H1 (cell line): ENCODE data around the gene WDR1. TPM values are rescaled to one million over a fixed set of nuclear protein-coding genes. Genes with fewer than 3 reads are reported as not detected.

ENCODE experiments used
- CTCF ChIA-PET: fragments of 300-600 bp; sonication (Branson Sonifier 250); formaldehyde crosslinking; loops from one replicate; lab custom pipeline; 2021; ENCODE audit not compliant: partially characterized antibody; lab: Charles Lee
- POLR2A ChIA-PET: fragments of 300-600 bp; sonication (Branson Sonifier 250); formaldehyde crosslinking; loops from one replicate; lab custom pipeline; 2021; ENCODE audit warnings: inconsistent platforms; ENCODE audit not compliant: partially characterized antibody; lab: Charles Lee
- DNase-seq, 2 experiments: peaks; one replicate each; pipeline versions ENCODE4 v3.0.0 to v3.0.0-alpha.2; 2010 to 2022; ENCODE audit warnings: low spot score in 2 of 2, low read depth in 1 of 2, mixed read lengths in 1 of 2
- FAIRE-seq: peaks from 2 replicates; lab custom pipeline; 2011; peaks lifted over from hg19 to GRCh38; lab: Jason Lieb, UNC
- H2AFZ ChIP-seq: 2 replicates; pipeline ENCODE4 v1.8.1; 2012; ENCODE audit warnings: low read length, inconsistent platforms
- H2AK5ac ChIP-seq: 2 replicates; pipeline ENCODE4 v1.6.1; 2013; ENCODE audit warnings: low read depth, low read length
- H2BK120ac ChIP-seq: replicated peaks from 2 replicates; pipeline ENCODE3; 2013; ENCODE audit warnings: low read depth, low read length, inconsistent platforms
- H2BK12ac ChIP-seq: 2 replicates; pipeline ENCODE4 v1.6.1; 2013; ENCODE audit warnings: low read depth, low read length
- H2BK15ac ChIP-seq: 2 replicates; pipeline ENCODE4 v1.6.1; 2013; ENCODE audit warnings: low read length
- H2BK20ac ChIP-seq: 2 replicates; pipeline ENCODE4 v1.6.1; 2013; ENCODE audit warnings: low read length
- H2BK5ac ChIP-seq: 2 replicates; pipeline ENCODE4 v1.6.1; 2013; ENCODE audit warnings: low read depth, low read length
- H3K14ac ChIP-seq: 2 replicates; pipeline ENCODE4 v1.6.1; 2013; ENCODE audit warnings: inconsistent platforms; ENCODE audit not compliant: insufficient read length
- H3K18ac ChIP-seq: 2 replicates; pipeline ENCODE4 v1.6.1; 2013; ENCODE audit warnings: low read length; ENCODE audit errors: extremely low read depth
- H3K23ac ChIP-seq: 2 replicates; pipeline ENCODE4 v1.6.1; 2013; ENCODE audit warnings: inconsistent platforms; ENCODE audit not compliant: insufficient read length
- H3K23me2 ChIP-seq: 2 replicates; pipeline ENCODE4 v1.6.1; 2013; ENCODE audit warnings: low read depth, low read length
- H3K27ac ChIP-seq: 2 replicates; pipeline ENCODE4 v1.6.1; 2011; ENCODE audit warnings: low read depth, low read length, inconsistent platforms
- H3K27me3 ChIP-seq, 4 experiments: replicated peaks in 1 of 4; 1 replicate in 1 of 4; 2 replicates in 3 of 4; pipeline versions ENCODE4 v1.6.1 to v1.8.1; 2011 to 2013; ENCODE audit warnings: low read length in 3 of 4, mild to moderate bottlenecking in 3 of 4, inconsistent platforms in 2 of 4, mixed read lengths in 2 of 4, moderate library complexity in 1 of 4; ENCODE audit not compliant: control insufficient read depth in 3 of 4, insufficient read depth in 3 of 4; ENCODE audit errors: extremely low read depth in 1 of 4
- H3K36me3 ChIP-seq, 4 experiments: 2 replicates each; pipeline versions ENCODE4 v1.6.1 to v1.8.1; 2011 to 2013; ENCODE audit warnings: mild to moderate bottlenecking in 4 of 4, low read length in 3 of 4, moderate library complexity in 2 of 4, control low read depth in 1 of 4, inconsistent platforms in 1 of 4; ENCODE audit not compliant: insufficient read depth in 4 of 4, control insufficient read depth in 2 of 4
- H3K4ac ChIP-seq: replicated peaks from 2 replicates; pipeline ENCODE3; 2013; ENCODE audit warnings: low read length, low read depth, mixed read lengths, inconsistent platforms; ENCODE audit not compliant: insufficient read length
- H3K4me1 ChIP-seq, 4 experiments: replicated peaks in 1 of 4; 1 replicate in 1 of 4; 2 replicates in 3 of 4; pipeline versions ENCODE4 v1.6.1 to v1.8.1; 2011 to 2013; ENCODE audit warnings: low read length in 3 of 4, inconsistent platforms in 2 of 4, mixed read lengths in 1 of 4; ENCODE audit not compliant: insufficient read depth in 4 of 4, control insufficient read depth in 3 of 4
- H3K4me2 ChIP-seq, 2 experiments: 2 replicates each; pipeline versions ENCODE4 v1.6.1 to v1.8.1; 2011 to 2013; ENCODE audit warnings: low read depth in 2 of 2, low read length in 2 of 2, control low read depth in 1 of 2, inconsistent platforms in 1 of 2, mild to moderate bottlenecking in 1 of 2; ENCODE audit not compliant: insufficient read depth in 1 of 2
- H3K4me3 ChIP-seq, 4 experiments: fragments of 200-600, 300-600 bp in 1 of 4; sonication (generic), shearing (Covaris generic), sonication (Bioruptor Twin) in 1 of 4; 2 replicates each; pipeline versions ENCODE4 v1.5.1 to v1.8.1; 2011 to 2016; ENCODE audit warnings: low read length in 4 of 4, low read depth in 3 of 4, control low read depth in 2 of 4, inconsistent platforms in 2 of 4, mild to moderate bottlenecking in 2 of 4, mixed read lengths in 1 of 4, moderate library complexity in 1 of 4; ENCODE audit not compliant: insufficient read depth in 2 of 4; ENCODE audit errors: extremely low read depth in 1 of 4
- H3K56ac ChIP-seq: replicated peaks from 2 replicates; pipeline ENCODE3; 2013; ENCODE audit warnings: low read depth, mild to moderate bottlenecking, mixed read lengths, low read length, inconsistent platforms; ENCODE audit not compliant: insufficient read length
- H3K79me1 ChIP-seq: 2 replicates; pipeline ENCODE4 v1.6.1; 2013; ENCODE audit warnings: low read depth, low read length, control low read depth
- H3K79me2 ChIP-seq, 2 experiments: 2 replicates each; pipeline versions ENCODE4 v1.6.1 to v1.8.1; 2012 to 2013; ENCODE audit warnings: low read length in 2 of 2, mild to moderate bottlenecking in 2 of 2, inconsistent platforms in 1 of 2; ENCODE audit not compliant: insufficient read depth in 2 of 2, control insufficient read depth in 1 of 2
- H3K9ac ChIP-seq, 4 experiments: replicated peaks in 1 of 4; 1 replicate in 1 of 4; 2 replicates in 3 of 4; pipeline versions ENCODE4 v1.6.1 to v1.8.1; 2011 to 2013; ENCODE audit warnings: low read depth in 3 of 4, low read length in 3 of 4, control low read depth in 2 of 4, mild to moderate bottlenecking in 2 of 4, moderate library complexity in 2 of 4, inconsistent platforms in 1 of 4; ENCODE audit errors: extremely low read depth in 1 of 4
- H3K9me3 ChIP-seq, 2 experiments: 2 replicates each; pipeline versions ENCODE4 v1.6.1 to v1.8.1; 2012 to 2013; ENCODE audit warnings: mild to moderate bottlenecking in 2 of 2, moderate library complexity in 2 of 2, control low read depth in 1 of 2, inconsistent platforms in 1 of 2, low read depth in 1 of 2, low read length in 1 of 2, mixed read lengths in 1 of 2; ENCODE audit not compliant: insufficient read depth in 2 of 2
- H4K20me1 ChIP-seq, 2 experiments: replicated peaks in 1 of 2; 2 replicates each; pipeline versions ENCODE3 to v1.8.1; 2011 to 2013; ENCODE audit warnings: inconsistent platforms in 2 of 2, low read length in 2 of 2, mild to moderate bottlenecking in 1 of 2; ENCODE audit not compliant: insufficient read depth in 2 of 2, control insufficient read depth in 1 of 2
- H4K5ac ChIP-seq: 2 replicates; pipeline ENCODE4 v1.6.1; 2013; ENCODE audit warnings: low read length, low read depth, mixed read lengths, inconsistent platforms; ENCODE audit not compliant: insufficient read length
- H4K8ac ChIP-seq: 2 replicates; pipeline ENCODE4 v1.8.0; 2013; ENCODE audit warnings: mild to moderate bottlenecking, moderate library complexity, low read length, inconsistent platforms; ENCODE audit not compliant: insufficient read depth; ENCODE audit errors: extremely low read depth
- H4K91ac ChIP-seq: replicated peaks from 2 replicates; pipeline ENCODE3; 2013; ENCODE audit warnings: low read length, mixed read lengths, inconsistent platforms; ENCODE audit not compliant: insufficient read length
- CHD2 ChIP-seq: IDR thresholded peaks from 2 replicates; pipeline ENCODE4 v1.6.1; 2012; ENCODE audit warnings: low read length, improper control_type of control experiment
- HDAC2 ChIP-seq, 2 experiments: fragments of 300-600 bp in 1 of 2; sonication (generic) in 1 of 2; IDR thresholded peaks; 2 replicates each; pipeline ENCODE4 v1.6.1; 2011 to 2012; ENCODE audit warnings: low read depth in 2 of 2, low read length in 2 of 2, mild to moderate bottlenecking in 2 of 2, moderate library complexity in 2 of 2, borderline replicate concordance in 1 of 2, inconsistent platforms in 1 of 2
- HDAC6 ChIP-seq: IDR thresholded peaks from one replicate; pipeline ENCODE4 v1.7.1; 2012; ENCODE audit warnings: low read depth, mild to moderate bottlenecking, inconsistent platforms, low read length, moderate library complexity
- KDM4A ChIP-seq: IDR thresholded peaks from one replicate; pipeline ENCODE4 v1.7.1; 2012; ENCODE audit warnings: low read depth, mild to moderate bottlenecking, moderate library complexity, low read length, inconsistent platforms; ENCODE audit not compliant: severe bottlenecking
- NANOG ChIP-seq: IDR thresholded peaks from 2 replicates; pipeline ENCODE4 v1.6.1; 2011; ENCODE audit warnings: low read length, low read depth, mild to moderate bottlenecking, inconsistent platforms; ENCODE audit not compliant: insufficient read depth, poor library complexity, severe bottlenecking
- RBBP5 ChIP-seq: IDR thresholded peaks from 2 replicates; pipeline ENCODE4 v1.7.1; 2012; ENCODE audit warnings: low read depth, mild to moderate bottlenecking, inconsistent platforms, low read length, moderate library complexity, borderline replicate concordance
- SAP30 ChIP-seq: fragments of 300-600 bp; sonication (generic); IDR thresholded peaks from 2 replicates; pipeline ENCODE4 v1.7.1; 2012; ENCODE audit warnings: low read length, moderate library complexity, mild to moderate bottlenecking, inconsistent platforms; ENCODE audit not compliant: insufficient read depth, insufficient replicate concordance
- SUZ12 ChIP-seq: fragments of 200-600 bp; sonication (generic); IDR thresholded peaks from 2 replicates; pipeline ENCODE4 v1.6.1; 2012; ENCODE audit warnings: mild to moderate bottlenecking, inconsistent platforms, low read length, moderate library complexity, mixed read lengths
- polyA plus RNA-seq, 7 experiments: library from polyadenylated mRNA; depleted of rRNA in 3 of 7; stranded (reverse) in 5 of 7; unstranded in 2 of 7; fragments of >200 nt in 5 of 7; fragments of 200-250 nt in 2 of 7; gene quantifications; 1 replicate in 5 of 7; 2 replicates in 1 of 7; 4 replicates in 1 of 7; pipeline versions ENCODE4 v1.2.1 to v1.2.3, GENCODE V29; 2011 to 2013; ENCODE audit warnings: missing spikeins in 2 of 7, mixed read lengths in 2 of 7
- total RNA-seq: library from RNA; stranded (reverse); fragmentation: NEBNext Ultra II Directional; extraction: Animal tissue kit (Norgen Biotek cat#: 25700); gene quantifications from 2 replicates; pipeline ENCODE4 v1.2.1, GENCODE V29; 2021
- TF ChIP-seq, protein P1 (sequence below): IDR thresholded peaks from 2 replicates; pipeline ENCODE4 v1.6.1; 2012; ENCODE audit warnings: inconsistent platforms
- TF ChIP-seq, protein P2 (sequence below): IDR thresholded peaks from 2 replicates; pipeline ENCODE4 v1.6.1; 2012; ENCODE audit warnings: low read length, inconsistent platforms

WDR1 gene
- total and polyA plus RNA-seq, 2 of the 8 experiments (the other 6 are each of a cell fraction or from before 2014, with no cell fraction given), result 315 to 377 TPM

DNA sequence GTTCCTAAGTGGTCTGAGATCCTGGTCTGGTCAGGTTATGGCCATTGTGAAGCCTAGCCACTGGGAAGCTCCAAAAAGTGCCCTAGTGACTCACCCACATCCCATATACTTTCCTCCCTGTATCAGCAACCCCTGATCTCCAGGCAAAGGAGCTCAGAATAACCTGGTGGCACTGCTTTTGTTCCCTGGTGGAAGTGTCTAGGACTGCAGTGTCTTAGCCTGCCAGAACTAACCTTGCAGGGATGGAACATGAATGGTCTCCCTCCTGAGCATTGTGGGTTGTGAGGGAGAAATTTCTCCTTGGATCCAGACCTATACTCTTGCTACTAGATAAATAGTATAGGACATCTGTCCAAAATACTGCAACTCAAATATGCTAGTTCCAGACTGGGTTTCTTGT, 27.9 kb upstream of the WDR1 start:
- H2BK15ac ChIP-seq, result no peak overlapping the region
- no peak overlapping the region for H2BK12ac ChIP-seq
- no peak overlapping the region for H3K4ac ChIP-seq
- no peak overlapping the region for H2AK5ac ChIP-seq
- DNase-seq (no peak), FAIRE-seq (no peak)
- H3K4me1 ChIP-seq, result no peaks in the 10 kb centered on the region
- H4K91ac ChIP-seq, result no peak overlapping the region
- no peaks in the 10 kb centered on the region for H3K36me3 ChIP-seq
- no peak overlapping the region for H3K4me2 ChIP-seq
- CTCF ChIA-PET, result interaction anchor here (0.7 to 3.3 kb wide), 10 partner anchors 10 to 394 kb away, joined by 3 to 37 read pairs (median 4); no protein-coding TSS in a partner anchor
- H3K23me2 ChIP-seq, result no peaks in the 10 kb centered on the region
- H3K56ac ChIP-seq, result no peak overlapping the region
- H3K14ac ChIP-seq, result no peak overlapping the region
- H4K8ac ChIP-seq, result no peak overlapping the region
- H3K23ac ChIP-seq, result no peak overlapping the region
- no peak for TF ChIP-seq RBBP5
- no peak for TF ChIP-seq HDAC2 (IDR thresholded peaks at IDR 0.05; ENCODE audit: borderline replicate concordance in 1 of 2, low read depth in 2 of 2, low read length in 2 of 2)
- no peak for TF ChIP-seq HDAC6
- TF ChIP-seq, protein P1, sequence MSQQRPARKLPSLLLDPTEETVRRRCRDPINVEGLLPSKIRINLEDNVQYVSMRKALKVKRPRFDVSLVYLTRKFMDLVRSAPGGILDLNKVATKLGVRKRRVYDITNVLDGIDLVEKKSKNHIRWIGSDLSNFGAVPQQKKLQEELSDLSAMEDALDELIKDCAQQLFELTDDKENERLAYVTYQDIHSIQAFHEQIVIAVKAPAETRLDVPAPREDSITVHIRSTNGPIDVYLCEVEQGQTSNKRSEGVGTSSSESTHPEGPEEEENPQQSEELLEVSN, result no peak
- TF ChIP-seq NANOG, result no peak
- TF ChIP-seq SAP30, result no peak
- no peak for TF ChIP-seq CHD2
- no peak for TF ChIP-seq KDM4A
- TF ChIP-seq, protein P2, sequence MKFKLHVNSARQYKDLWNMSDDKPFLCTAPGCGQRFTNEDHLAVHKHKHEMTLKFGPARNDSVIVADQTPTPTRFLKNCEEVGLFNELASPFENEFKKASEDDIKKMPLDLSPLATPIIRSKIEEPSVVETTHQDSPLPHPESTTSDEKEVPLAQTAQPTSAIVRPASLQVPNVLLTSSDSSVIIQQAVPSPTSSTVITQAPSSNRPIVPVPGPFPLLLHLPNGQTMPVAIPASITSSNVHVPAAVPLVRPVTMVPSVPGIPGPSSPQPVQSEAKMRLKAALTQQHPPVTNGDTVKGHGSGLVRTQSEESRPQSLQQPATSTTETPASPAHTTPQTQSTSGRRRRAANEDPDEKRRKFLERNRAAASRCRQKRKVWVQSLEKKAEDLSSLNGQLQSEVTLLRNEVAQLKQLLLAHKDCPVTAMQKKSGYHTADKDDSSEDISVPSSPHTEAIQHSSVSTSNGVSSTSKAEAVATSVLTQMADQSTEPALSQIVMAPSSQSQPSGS, result no peak
- TF ChIP-seq SUZ12, result no peak
- no peak overlapping the region for H2BK120ac ChIP-seq
- no peaks in the 10 kb centered on the region for H3K79me1 ChIP-seq
- no peak overlapping the region for H3K27ac ChIP-seq
- no peak overlapping the region for H3K9ac ChIP-seq
- H4K5ac ChIP-seq, result no peak overlapping the region
- POLR2A ChIA-PET, result interaction anchor here (1.6 to 3.3 kb wide), 2 partner anchors 16 to 27 kb away, joined by 3 to 24 read pairs; partner anchors contain the start of gene WDR1
- no peaks in the 10 kb centered on the region for H4K20me1 ChIP-seq
- H3K18ac ChIP-seq, result no peak overlapping the region
- no peak overlapping the region for H2AFZ ChIP-seq
- H2BK20ac ChIP-seq, result no peak overlapping the region
- H2BK5ac ChIP-seq, result no peak overlapping the region
- H3K4me3 ChIP-seq, result no peak overlapping the region
- no peaks in the 10 kb centered on the region for H3K9me3 ChIP-seq
- no peaks in the 10 kb centered on the region for H3K79me2 ChIP-seq
- peaks cover 0 to 8% (median 0%) of the 10 kb centered on the region in 4 experiments; a peak in 2 of 7 replicates for H3K27me3 ChIP-seq
